Psoas muscle (tissue), 8 donors: ENCODE data around the gene TRIM60. TPM values are rescaled to one million over a fixed set of nuclear protein-coding genes. Genes with fewer than 3 reads are reported as not detected.

Experiments used
- ATAC-seq, 4 donors: fragments of 200-7000 bp; cut with Tn5 transposase; one replicate each; pipeline ENCODE4 v1.9.1; 2020; ENCODE audit warnings: moderate library complexity in 3 of 4, mild to moderate bottlenecking in 2 of 4
- DNase-seq, 2 donors: peaks; one replicate each; pipeline ENCODE4 v3.0.0-alpha.2; 2020
- H3K27ac ChIP-seq: fragments of 200-600 bp; one replicate; pipeline ENCODE4 v1.8.0; 2022
- H3K27me3 ChIP-seq, 3 donors: fragments of 200-600 bp in 1 of 3; one replicate each; pipeline versions ENCODE4 v1.6.1 to v1.8.0; 2013 to 2022; ENCODE audit warnings: low read length in 2 of 3, mild to moderate bottlenecking in 2 of 3, moderate library complexity in 1 of 3; ENCODE audit not compliant: insufficient read depth in 3 of 3
- H3K36me3 ChIP-seq, 2 donors: fragments of 200-600 bp in 1 of 2; one replicate each; pipeline versions ENCODE4 v1.6.1 to v1.8.0; 2013 to 2022; ENCODE audit warnings: low read depth in 1 of 2, mild to moderate bottlenecking in 1 of 2, moderate library complexity in 1 of 2; ENCODE audit not compliant: insufficient read depth in 1 of 2
- H3K4me1 ChIP-seq: fragments of 200-600 bp; one replicate; pipeline ENCODE4 v1.8.0; 2022
- H3K4me3 ChIP-seq: fragments of 200-600 bp; one replicate; pipeline ENCODE4 v1.8.0; 2022; ENCODE audit warnings: mild to moderate bottlenecking
- H3K9me3 ChIP-seq: fragments of 200-600 bp; one replicate; pipeline ENCODE4 v1.8.0; 2022
- CTCF ChIP-seq: fragments of 200-600 bp; IDR thresholded peaks from one replicate; pipeline ENCODE4 v1.8.0; 2022; ENCODE audit warnings: antibody characterized with exemption
- WGBS, 3 donors: extraction: QIAGEN DNeasy Blood & Tissue Kit; methylation state at CpG; one replicate each; pipeline versions ENCODE4 v1.1.6 to v1.1.7; 2013; 5-methylcytosine and 5-hydroxymethylcytosine counted together
- intact Hi-C, 2 donors: fragments of 100-400 bp; cut with DNase I; formaldehyde crosslinking; loops; one replicate each; pipeline versions ENCODE4 v1.11.0 to v1.14.2; 2022
- polyA plus RNA-seq, 3 donors: library from polyadenylated mRNA; stranded (reverse); fragments of 200-250 nt; gene quantifications; one replicate each; pipeline ENCODE4 v1.2.3, GENCODE V29; 2013
- total RNA-seq, 4 donors: library from RNA; stranded (reverse); fragmentation: NEBNext Ultra II Directional in 2 of 4; extraction: Animal tissue kit (Norgen Biotek cat#: 25700) in 2 of 4; gene quantifications; one replicate each; pipeline versions ENCODE4 v1.2.1 to v1.2.4, GENCODE V29; 2021 to 2023
- donor health status: healthy with polysubstance abuse.
- donor health status: DM: no; HTN: no; CAD: no; lungs with moderate emphysema.
- donor health status: Bipolar disorder and iron deficiency.
- donor health status: healthy.
- donor health status: DM: yes; HTN: yes; CAD: no.
- donor health status: DM: no; HTN: no; CAD: no.
- donor health status: DM: no; HTN: no; CAD: no.
- donor health status: DM: yes; HTN: yes; CAD: no.

TRIM60 gene
- total and polyA plus RNA-seq, 7 donors, result not detected

GRCh38 chr4:165088366-165088765 lies 56.6 kb downstream of the TRIM60 start:
- DNase-seq, result no peak
- Histone ChIP-seq H3K27me3 (no peaks in the 10 kb centered on the region), H3K36me3 (peaks cover 7 to 76% of the 10 kb centered on the region in 2 donors), H3K9me3 (no peaks in the 10 kb centered on the region), H3K4me3 (no peak overlapping the region), H3K27ac (no peak overlapping the region), H3K4me1 (no peaks in the 10 kb centered on the region)
- WGBS, 3 donors, result 86 to 91% (median 89%) methylated on average over 3 of the region's 3 CpGs
- ATAC-seq, result no peak
- no peak for TF ChIP-seq CTCF
- intact Hi-C loops, result no loop called here

Other genes starting within 250 kb of the TRIM60 start
- not detected for gene APELA, start 154.8 kb upstream of the TRIM60 start, total RNA-seq
- gene APELA, start 154.8 kb upstream of the TRIM60 start, polyA plus RNA-seq, result under 1 TPM in 1 of 3 donors, not detected in 2; 0.03 TPM
- under 1 TPM in 1 of 4 donors, not detected in 3; 0.58 TPM for gene TRIM61, start 54.3 kb upstream of the TRIM60 start, total RNA-seq
- gene TRIM61, start 54.3 kb upstream of the TRIM60 start, polyA plus RNA-seq, result under 1 TPM in 2 of 3 donors, not detected in 1; 0.08 to 0.26 TPM
- not detected for gene TRIM75, start 21.9 kb downstream of the TRIM60 start, total RNA-seq
- gene TRIM75, start 21.9 kb downstream of the TRIM60 start, polyA plus RNA-seq, result not detected
- gene TMEM192, start 80.9 kb downstream of the TRIM60 start, total RNA-seq, result 10 to 100 TPM; 13.5 to 16.3 (median 15.3) TPM
- 10 to 100 TPM in 1 of 3 donors, 1 to 10 TPM in 2; 4.4 to 16.0 (median 6.7) TPM for gene TMEM192, start 80.9 kb downstream of the TRIM60 start, polyA plus RNA-seq
- gene KLHL2, start 175.6 kb downstream of the TRIM60 start, total RNA-seq, result 1 to 10 TPM; 3.6 to 7.8 (median 5.2) TPM
- 1 to 10 TPM; 3.1 to 4.7 (median 4.5) TPM for gene KLHL2, start 175.6 kb downstream of the TRIM60 start, polyA plus RNA-seq